Endothelial cell of umbilical vein (primary cell): ENCODE measurements around the gene TIGD1. TPM values are rescaled to one million over a fixed set of nuclear protein-coding genes. Genes with fewer than 3 reads are reported as not detected.

ENCODE experiments used
- BruUV-seq: library from RNA; stranded (reverse); fragments of 400-500 nt; replicated peaks from 2 replicates; lab custom pipeline; 2021; lab: Mats Ljungman, UMichigan
- CTCF ChIA-PET: fragments of 300-600, 350-600 bp; sonication (Branson Sonifier 250); formaldehyde crosslinking; loops from one replicate; lab custom pipeline; 2021; ENCODE audit warnings: antibody characterized with exemption, inconsistent platforms; lab: Charles Lee
- POLR2A ChIA-PET: fragments of 300-600, 350-600 bp; sonication (Branson Sonifier 250); formaldehyde crosslinking; loops from one replicate; lab custom pipeline; 2021; ENCODE audit warnings: antibody characterized with exemption, inconsistent platforms; lab: Charles Lee
- DNase-seq: peaks from one replicate; pipeline ENCODE4 v3.0.0-alpha.2; 2011; ENCODE audit warnings: low read depth, low spot score
- FAIRE-seq: peaks from 2 replicates; lab custom pipeline; 2011; peaks lifted over from hg19 to GRCh38; lab: Jason Lieb, UNC
- H2AFZ ChIP-seq: 2 replicates; pipeline ENCODE4 v1.6.0; 2012; ENCODE audit warnings: low read depth, low read length, control low read depth, inconsistent platforms
- H3K27ac ChIP-seq: 2 replicates; pipeline ENCODE4 v1.5.1; 2011; ENCODE audit warnings: low read depth, mild to moderate bottlenecking, control low read depth, low read length, moderate library complexity; ENCODE audit not compliant: insufficient read depth
- H3K27me3 ChIP-seq, 2 experiments: 2 replicates each; pipeline versions ENCODE4 v1.6.0 to v1.6.1; 2011; ENCODE audit warnings: low read length in 2 of 2, mixed read lengths in 1 of 2; ENCODE audit not compliant: control insufficient read depth in 2 of 2, insufficient read depth in 2 of 2
- H3K36me3 ChIP-seq, 2 experiments: 2 replicates in 1 of 2; 3 replicates in 1 of 2; pipeline ENCODE4 v1.5.1; 2011; ENCODE audit warnings: low read length in 2 of 2, mild to moderate bottlenecking in 1 of 2, moderate library complexity in 1 of 2; ENCODE audit not compliant: control insufficient read depth in 2 of 2, insufficient read depth in 2 of 2; ENCODE audit errors: extremely low read depth in 1 of 2
- H3K4me1 ChIP-seq: 3 replicates; pipeline ENCODE4 v1.5.1; 2011; ENCODE audit warnings: mild to moderate bottlenecking, low read length; ENCODE audit not compliant: control insufficient read depth, insufficient read depth; ENCODE audit errors: extremely low read depth
- H3K4me2 ChIP-seq: 2 replicates; pipeline ENCODE4 v1.6.1; 2011; ENCODE audit warnings: low read length, control low read depth, mixed read lengths; ENCODE audit not compliant: insufficient read depth
- H3K4me3 ChIP-seq, 3 experiments: fragments of 200-600 bp in 1 of 3; sonication (generic), shearing (Covaris generic) in 1 of 3; replicated peaks in 1 of 3; 2 replicates each; pipeline ENCODE4 v1.5.1; 2011 to 2016; ENCODE audit warnings: control low read depth in 3 of 3, low read length in 3 of 3, mild to moderate bottlenecking in 2 of 3, inconsistent platforms in 1 of 3, low read depth in 1 of 3, moderate library complexity in 1 of 3; ENCODE audit not compliant: insufficient read depth in 1 of 3
- H3K79me2 ChIP-seq: 2 replicates; pipeline ENCODE4 v1.6.0; 2012; ENCODE audit warnings: low read length, inconsistent platforms; ENCODE audit not compliant: control insufficient read depth, insufficient read depth
- H3K9ac ChIP-seq: replicated peaks from 2 replicates; pipeline ENCODE3; 2011; ENCODE audit warnings: low read length, control low read depth; ENCODE audit not compliant: insufficient read depth; ENCODE audit errors: extremely low read depth
- H3K9me1 ChIP-seq: replicated peaks from 3 replicates; pipeline ENCODE4 v1.6.0; 2011; ENCODE audit warnings: mild to moderate bottlenecking, low read length; ENCODE audit not compliant: control insufficient read depth, insufficient read depth; ENCODE audit errors: extremely low read depth
- H3K9me3 ChIP-seq: replicated peaks from 2 replicates; pipeline ENCODE4 v1.5.1; 2012; ENCODE audit warnings: low read length, inconsistent platforms; ENCODE audit not compliant: control insufficient read depth, insufficient read depth
- H4K20me1 ChIP-seq: replicated peaks from 2 replicates; pipeline ENCODE3; 2011; ENCODE audit warnings: mild to moderate bottlenecking, low read length; ENCODE audit not compliant: control insufficient read depth, insufficient read depth; ENCODE audit errors: extremely low read depth
- CTCF ChIP-seq, 2 donors: IDR thresholded peaks; 1 replicate in 1 of 2; 2 replicates in 1 of 2; pipeline ENCODE4 v1.5.1; 2011; ENCODE audit warnings: low read length in 2 of 2, mild to moderate bottlenecking in 2 of 2, moderate library complexity in 2 of 2, control low read depth in 1 of 2, inconsistent platforms in 1 of 2, low read depth in 1 of 2; ENCODE audit not compliant: insufficient read depth in 1 of 2; ENCODE audit errors: extremely low read depth in 1 of 2
- EZH2 ChIP-seq: IDR thresholded peaks from 2 replicates; pipeline ENCODE4 v1.6.1; 2012; ENCODE audit warnings: borderline replicate concordance, low read depth, mild to moderate bottlenecking, moderate library complexity, low read length, inconsistent platforms; ENCODE audit not compliant: severe bottlenecking
- FOS ChIP-seq: IDR thresholded peaks from 2 replicates; pipeline ENCODE4 v1.6.1; 2011; ENCODE audit warnings: mild to moderate bottlenecking, low read length, moderate library complexity, borderline replicate concordance; ENCODE audit not compliant: insufficient read depth
- GATA2 ChIP-seq: IDR thresholded peaks from 2 replicates; pipeline ENCODE4 v1.7.0; 2011; ENCODE audit warnings: low read depth, mild to moderate bottlenecking, moderate library complexity, mixed read lengths, low read length; ENCODE audit not compliant: insufficient read length, insufficient read depth
- JUN ChIP-seq: IDR thresholded peaks from 2 replicates; pipeline ENCODE4 v1.6.1; 2011; ENCODE audit warnings: borderline replicate concordance, low read depth; ENCODE audit not compliant: insufficient read length, insufficient read depth
- MAX ChIP-seq: IDR thresholded peaks from 2 replicates; pipeline ENCODE4 v1.6.1; 2011; ENCODE audit not compliant: insufficient read depth, insufficient read length
- MYC ChIP-seq: IDR thresholded peaks from one replicate; pipeline ENCODE4 v1.6.1; 2011; ENCODE audit warnings: mild to moderate bottlenecking, low read depth, low read length
- POLR2A ChIP-seq: IDR thresholded peaks from 2 replicates; pipeline ENCODE4 v1.6.1; 2012; ENCODE audit warnings: low read depth, mild to moderate bottlenecking, control low read depth, low read length
- POLR2AphosphoS5 ChIP-seq: IDR thresholded peaks from 2 replicates; pipeline ENCODE4 v1.6.1; 2012; ENCODE audit warnings: low read depth, mild to moderate bottlenecking, control low read depth, low read length, moderate library complexity; ENCODE audit not compliant: insufficient read depth
- dilution Hi-C: fragments of 300-500 bp; cut with MboI; formaldehyde crosslinking; loops from one replicate; pipeline ENCODE4 v1.15.0; 2019; ENCODE audit warnings: low sequenced_read_pairs; ENCODE audit not compliant: extremely low pct_ligation_motif_present
- intact Hi-C: fragments of 100-400 bp; cut with micrococcal nuclease; formaldehyde crosslinking; loops from one replicate; pipeline ENCODE4 v1.10.0; 2022
- polyA plus RNA-seq, 4 experiments: library from polyadenylated mRNA; depleted of rRNA in 3 of 4; stranded (reverse) in 3 of 4; unstranded in 1 of 4; fragments of >200 nt; gene quantifications; 2 replicates each; pipeline versions ENCODE4 v1.2.1 to v1.2.3, GENCODE V29; 2011 to 2012; ENCODE audit warnings: missing spikeins in 1 of 4
- total RNA-seq: library from RNA; stranded (reverse); gene quantifications from 2 replicates; pipeline ENCODE4 v1.2.3, GENCODE V29; 2021

The TIGD1 gene
- total and polyA plus RNA-seq, 2 donors (not counting 3 experiments of a cell fraction or from before 2014, with no cell fraction given): 1.6 to 3.3 TPM

GRCh38 chr2:232563580-232563979 lies 13.2 kb upstream of the TIGD1 start:
- FAIRE-seq (no peak), DNase-seq (no peak)
- intact Hi-C loops: no loop called here
- dilution Hi-C loops: no loop called here
- Histone ChIP-seq H3K9me3 (no peaks in the 10 kb centered on the region), H3K27ac (no peak overlapping the region), H3K4me2 (no peak overlapping the region), H3K9me1 (no peaks in the 10 kb centered on the region), H3K4me3 (no peak overlapping the region), H3K79me2 (no peaks in the 10 kb centered on the region), H3K36me3 (peaks cover 24 to 30% of the 10 kb centered on the region in 2 experiments), H2AFZ (no peak overlapping the region), H3K9ac (no peak overlapping the region), H3K27me3 (no peaks in the 10 kb centered on the region), H3K4me1 (no peaks in the 10 kb centered on the region), H4K20me1 (no peaks in the 10 kb centered on the region)
- CTCF ChIA-PET: interaction anchor here (1.5 kb wide), 1 partner anchor 11 kb away, joined by 3 read pairs; no protein-coding TSS in a partner anchor
- POLR2A ChIA-PET: no interaction called here
- TF ChIP-seq JUN: no peak
- TF ChIP-seq EZH2: no peak
- no peak for TF ChIP-seq GATA2
- no peak for TF ChIP-seq MYC
- no peak for TF ChIP-seq POLR2A
- TF ChIP-seq FOS: no peak
- TF ChIP-seq POLR2AphosphoS5: no peak
- no peak for TF ChIP-seq MAX
- no peak for TF ChIP-seq CTCF (IDR thresholded peaks at IDR 0.05; ENCODE audit: extremely low read depth in 1 of 2, insufficient read depth in 1 of 2, low read depth in 1 of 2, low read length in 2 of 2)
- no TSS peak for BruUV-seq
